ENCODE data around the gene TSPAN9.

The TSPAN9 gene

GRCh38 chr12:3083241-3083920, 6.2 kb downstream of the TSPAN9 start:
- TF ChIP-seq CTCF (IDR thresholded peaks at IDR 0.05; ENCODE audit: unreplicated experiment in 3 of 3): no peak
- H3K4me3 Mint-ChIP-seq: peak overlapping the region in 1 of 3 experiments; percentile 27
- peak overlapping the region; percentile 81 to 95 (median 84) for H3K27ac Mint-ChIP-seq
- H3K9me3 Mint-ChIP-seq: no peaks in the 10 kb centered on the region
- peaks cover 70% of the 10 kb centered on the region for H3K4me1 Mint-ChIP-seq
- H3K27me3 Mint-ChIP-seq (ENCODE audit: low read depth): peaks cover 4% of the 10 kb centered on the region
- peaks cover 28% of the 10 kb centered on the region for H3K36me3 Mint-ChIP-seq (ENCODE audit: low read depth)

GRCh38 chr12:3083921-3084347, 6.8 kb downstream of the TSPAN9 start:
- H3K9me3 Mint-ChIP-seq: no peaks in the 10 kb centered on the region
- peaks cover 28% of the 10 kb centered on the region for H3K36me3 Mint-ChIP-seq (ENCODE audit: low read depth)
- H3K4me3 Mint-ChIP-seq: peak overlapping the region in 1 of 3 experiments; percentile 25

GRCh38 chr12:3084742-3085141, 7.6 kb downstream of the TSPAN9 start:
- Mint-ChIP-seq H3K27ac (peak overlapping the region; percentile 81 to 95 (median 84)), H3K36me3 (ENCODE audit: low read depth) (peaks cover 28% of the 10 kb centered on the region), H3K27me3 (ENCODE audit: low read depth) (peaks cover 4% of the 10 kb centered on the region), H3K4me3 (peak overlapping the region in 2 of 3 experiments; percentile 30 to 38), H3K9me3 (no peaks in the 10 kb centered on the region), H3K4me1 (peaks cover 68% of the 10 kb centered on the region)
- TF ChIP-seq CTCF (IDR thresholded peaks at IDR 0.05; ENCODE audit: unreplicated experiment in 3 of 3): no peak

More at GRCh38 chr12:3083921-3084347, 6.8 kb downstream of the TSPAN9 start:
- Mint-ChIP-seq H3K27ac (peak overlapping the region; percentile 81 to 95 (median 84)), H3K4me1 (peaks cover 68% of the 10 kb centered on the region), H3K27me3 (ENCODE audit: low read depth) (peaks cover 4% of the 10 kb centered on the region)
- TF ChIP-seq CTCF (IDR thresholded peaks at IDR 0.05; ENCODE audit: unreplicated experiment in 3 of 3): no peak

GRCh38 chr12:3085341-3086139, 8.4 kb downstream of the TSPAN9 start:
- peaks cover 75% of the 10 kb centered on the region for H3K4me1 Mint-ChIP-seq

GRCh38 chr12:3086211-3086610, 9.0 kb downstream of the TSPAN9 start:
- Mint-ChIP-seq H3K9me3 (no peaks in the 10 kb centered on the region), H3K4me3 (no peak overlapping the region), H3K27ac (peak overlapping the region; percentile 81 to 95 (median 84)), H3K36me3 (ENCODE audit: low read depth) (peaks cover 28% of the 10 kb centered on the region), H3K27me3 (ENCODE audit: low read depth) (peaks cover 4% of the 10 kb centered on the region), H3K4me1 (peaks cover 76% of the 10 kb centered on the region)
- no peak for TF ChIP-seq CTCF (IDR thresholded peaks at IDR 0.05; ENCODE audit: unreplicated experiment in 3 of 3)

More at GRCh38 chr12:3085341-3086139, 8.4 kb downstream of the TSPAN9 start:
- Mint-ChIP-seq H3K4me3 (peak overlapping the region; percentile 5 to 44 (median 6)), H3K27ac (peak overlapping the region; percentile 81 to 95 (median 84)), H3K9me3 (no peaks in the 10 kb centered on the region), H3K36me3 (ENCODE audit: low read depth) (peaks cover 28% of the 10 kb centered on the region), H3K27me3 (ENCODE audit: low read depth) (peaks cover 4% of the 10 kb centered on the region)
- no peak for TF ChIP-seq CTCF (IDR thresholded peaks at IDR 0.05; ENCODE audit: unreplicated experiment in 3 of 3)
